Measurements from ENCODE around the gene ESYT3.
"Not testable (repeated sequence)": the region's sequence is repeated elsewhere in the genome, so short reads cannot be mapped to it uniquely, and the experiment has no call there.

Gene ESYT3

GRCh38 chr3:138448631-138449030, 14.2 kb downstream of the ESYT3 start:
- no peak for DNase-seq (ENCODE audit: low read depth)
- TF ChIP-seq CTCF (conservative IDR thresholded peaks at IDR 0.05; ENCODE audit: control insufficient read depth, insufficient read depth, low read depth, low read length): no peak
- no peak overlapping the region for H3K4me3 ChIP-seq (ENCODE audit: control insufficient read depth, low read depth, low read length)

- H3K4me3 ChIP-seq (ENCODE audit: control insufficient read depth, low read depth, low read length): no peak overlapping the region
- DNase-seq (ENCODE audit: low read depth): no peak
- TF ChIP-seq CTCF (conservative IDR thresholded peaks at IDR 0.05; ENCODE audit: control insufficient read depth, insufficient read depth, low read depth, low read length): no peak
Observed at GRCh38 chr3:138449490-138449889, 15.1 kb downstream of the ESYT3 start.

GRCh38 chr3:138450181-138450580, 15.8 kb downstream of the ESYT3 start:
- no peak for TF ChIP-seq CTCF (conservative IDR thresholded peaks at IDR 0.05; ENCODE audit: control insufficient read depth, insufficient read depth, low read depth, low read length)
- H3K4me3 ChIP-seq (ENCODE audit: control insufficient read depth, low read depth, low read length): no peak overlapping the region
- DNase-seq (ENCODE audit: low read depth): no peak

- H3K4me3 ChIP-seq (ENCODE audit: control insufficient read depth, low read depth, low read length): no peak overlapping the region
- no peak for TF ChIP-seq CTCF (conservative IDR thresholded peaks at IDR 0.05; ENCODE audit: control insufficient read depth, insufficient read depth, low read depth, low read length)
- no peak for DNase-seq (ENCODE audit: low read depth)
Observed at GRCh38 chr3:138450704-138451424, 16.4 kb downstream of the ESYT3 start.

- no peak for DNase-seq (ENCODE audit: low read depth)
- no peak for TF ChIP-seq CTCF (conservative IDR thresholded peaks at IDR 0.05; ENCODE audit: control insufficient read depth, insufficient read depth, low read depth, low read length)
- H3K4me3 ChIP-seq (ENCODE audit: control insufficient read depth, low read depth, low read length): no peak overlapping the region
Observed at GRCh38 chr3:138451595-138452162, 17.3 kb downstream of the ESYT3 start.

GRCh38 chr3:138452436-138452835, 18.0 kb downstream of the ESYT3 start:
- no peak overlapping the region for H3K4me3 ChIP-seq (ENCODE audit: control insufficient read depth, low read depth, low read length)
- peak; percentile 20 for DNase-seq (ENCODE audit: low read depth)
- TF ChIP-seq CTCF (conservative IDR thresholded peaks at IDR 0.05; ENCODE audit: control insufficient read depth, insufficient read depth, low read depth, low read length): no peak

GRCh38 chr3:138453940-138454339, 19.5 kb downstream of the ESYT3 start:
- DNase-seq (ENCODE audit: low read depth); H3K4me3 ChIP-seq (ENCODE audit: control insufficient read depth, low read depth, low read length): not testable (repeated sequence)
